K562 (cell line): ENCODE data around the gene HCN4. TPM values are rescaled to one million over a fixed set of nuclear protein-coding genes. Genes with fewer than 3 reads are reported as not detected.

Source experiments
- ATAC-seq: fragments of 200-7000 bp; cut with Tn5 transposase; 3 replicates; pipeline ENCODE4 v1.9.1; 2020; ENCODE audit warnings: moderate library complexity
- BruUV-seq: library from RNA; stranded (reverse); fragments of 400-500 nt; replicated peaks from 2 replicates; lab custom pipeline; 2021; lab: Mats Ljungman, UMichigan
- CTCF ChIA-PET: fragments of 300-600 bp; formaldehyde crosslinking; extraction: SDS; loops from one replicate; lab custom pipeline; 2021; ENCODE audit warnings: low intra/inter-chr PET ratio; lab: Yijun Ruan, JAX
- POLR2A ChIA-PET: fragments of 300-600, 350-650 bp; sonication (Branson Sonifier 250); formaldehyde crosslinking; extraction: SDS; loops from one replicate; lab custom pipeline; 2021; ENCODE audit warnings: antibody characterized with exemption, inconsistent platforms; lab: Yijun Ruan, JAX
- DNase-seq, 4 experiments: peaks; one replicate each; pipeline versions ENCODE4 v3.0.0 to v3.0.0-alpha.2; 2011 to 2018; ENCODE audit warnings: low spot score in 3 of 4, mixed read lengths in 3 of 4; ENCODE audit errors: extremely low read depth in 1 of 4
- FAIRE-seq: peaks from 2 replicates; lab custom pipeline; 2011; peaks lifted over from hg19 to GRCh38; lab: Jason Lieb, UNC
- H2AFZ ChIP-seq: 2 replicates; pipeline ENCODE4 v1.6.0; 2011; ENCODE audit warnings: low read depth, low read length, control low read depth, inconsistent platforms
- H3K27ac ChIP-seq: fragments of 200-600 bp; 3 replicates; pipeline ENCODE4 v1.8.0; 2011; ENCODE audit warnings: low read depth, mild to moderate bottlenecking, control low read depth, inconsistent platforms, low read length, moderate library complexity, mixed read lengths; ENCODE audit errors: extremely low read depth
- H3K27me3 ChIP-seq, 2 experiments: fragments of 300-600 bp in 1 of 2; 2 replicates in 1 of 2; 3 replicates in 1 of 2; pipeline versions ENCODE4 v1.6.0 to v1.8.0; 2011; ENCODE audit warnings: inconsistent platforms in 2 of 2, low read length in 2 of 2, mild to moderate bottlenecking in 1 of 2, mixed read lengths in 1 of 2, moderate library complexity in 1 of 2; ENCODE audit not compliant: control insufficient read depth in 2 of 2, insufficient read depth in 2 of 2
- H3K36me3 ChIP-seq: fragments of 300-600 bp; 3 replicates; pipeline ENCODE4 v1.8.0; 2011; ENCODE audit warnings: mild to moderate bottlenecking, low read length, inconsistent platforms; ENCODE audit not compliant: control insufficient read depth, insufficient read depth
- H3K4me1 ChIP-seq, 2 experiments: fragments of 200-600 bp in 1 of 2; replicated peaks in 1 of 2; 2 replicates in 1 of 2; 3 replicates in 1 of 2; pipeline versions ENCODE4 v1.5.1 to v1.8.0; 2011; ENCODE audit warnings: inconsistent platforms in 2 of 2, low read length in 2 of 2, mild to moderate bottlenecking in 1 of 2, mixed read lengths in 1 of 2, moderate library complexity in 1 of 2; ENCODE audit not compliant: control insufficient read depth in 2 of 2, insufficient read depth in 2 of 2
- H3K4me2 ChIP-seq: 2 replicates; pipeline ENCODE4 v1.6.1; 2011; ENCODE audit warnings: low read length, control low read depth, inconsistent platforms, mixed read lengths; ENCODE audit not compliant: insufficient read depth
- H3K4me3 ChIP-seq: fragments of 200-600 bp; sonication (generic), shearing (Covaris generic); 2 replicates; pipeline ENCODE4 v1.5.1; 2016; ENCODE audit warnings: control low read depth, inconsistent platforms
- H3K79me2 ChIP-seq: fragments of 200-600 bp; 3 replicates; pipeline ENCODE4 v1.8.0; 2011; ENCODE audit warnings: low read length, inconsistent platforms; ENCODE audit not compliant: control insufficient read depth, insufficient read depth
- H3K9ac ChIP-seq, 2 experiments: 2 replicates each; pipeline versions ENCODE4 v1.6.0 to v1.6.1; 2011; ENCODE audit warnings: low read depth in 2 of 2, low read length in 2 of 2, control low read depth in 1 of 2, inconsistent platforms in 1 of 2, mild to moderate bottlenecking in 1 of 2, mixed read lengths in 1 of 2; ENCODE audit not compliant: insufficient read depth in 1 of 2
- H3K9me1 ChIP-seq: one replicate; pipeline ENCODE4 v1.6.0; 2011; ENCODE audit warnings: inconsistent platforms, mild to moderate bottlenecking, low read length, moderate library complexity; ENCODE audit not compliant: control insufficient read depth, insufficient read depth
- H3K9me3 ChIP-seq: replicated peaks from 2 replicates; pipeline ENCODE4 v1.5.1; 2011; ENCODE audit warnings: low read depth, low read length, inconsistent platforms; ENCODE audit not compliant: control insufficient read depth, insufficient read depth
- H4K20me1 ChIP-seq: replicated peaks from 2 replicates; pipeline ENCODE4 v1.6.1; 2011; ENCODE audit warnings: low read length, inconsistent platforms, mixed read lengths; ENCODE audit not compliant: control insufficient read depth, insufficient read depth
- ARID2 ChIP-seq: fragments of 450-650 bp; IDR thresholded peaks from 2 replicates; pipeline ENCODE4 v1.6.1; 2017; ENCODE audit warnings: antibody characterized with exemption, mild to moderate bottlenecking
- CAMTA2 ChIP-seq: fragments of 250-450 bp; sonication (Bioruptor Pico); conservative IDR thresholded peaks from 2 replicates; pipeline ENCODE4 v1.5.1; 2022
- CTCFL ChIP-seq: IDR thresholded peaks from 2 replicates; pipeline ENCODE4 v1.6.1; 2011; ENCODE audit warnings: borderline replicate concordance, low read depth, mild to moderate bottlenecking, moderate library complexity, low read length; ENCODE audit not compliant: insufficient read depth, poor library complexity, severe bottlenecking
- MAFF ChIP-seq: IDR thresholded peaks from 2 replicates; pipeline ENCODE4 v1.6.1; 2012; ENCODE audit warnings: low read length, improper control_type of control experiment
- MCM5 ChIP-seq: fragments of 450-650 bp; IDR thresholded peaks from 2 replicates; pipeline ENCODE4 v1.6.1; 2016; ENCODE audit warnings: low read depth
- MTF1 ChIP-seq: fragments of 250-450 bp; sonication (Bioruptor Pico); IDR thresholded peaks from 2 replicates; pipeline ENCODE4 v1.9.0; 2021; ENCODE audit warnings: moderate library complexity, mild to moderate bottlenecking, inconsistent platforms, borderline replicate concordance
- NELFE ChIP-seq: IDR thresholded peaks from 2 replicates; pipeline ENCODE4 v1.6.1; 2011; ENCODE audit warnings: mild to moderate bottlenecking; ENCODE audit not compliant: insufficient read depth, insufficient read length
- PBX2 ChIP-seq, 2 experiments: IDR thresholded peaks in 1 of 2; conservative IDR thresholded peaks in 1 of 2; 2 replicates each; pipeline ENCODE4 v1.6.1; 2016; ENCODE audit warnings: low read depth in 2 of 2, mild to moderate bottlenecking in 1 of 2, missing compliant biosample characterization in 1 of 2, missing genetic modification characterization in 1 of 2, moderate library complexity in 1 of 2
- PHB2 ChIP-seq: fragments of 450-650 bp; IDR thresholded peaks from 2 replicates; pipeline ENCODE4 v1.6.1; 2017; ENCODE audit warnings: low read depth
- TAL1 ChIP-seq: fragments of 450-650 bp; IDR thresholded peaks from 2 replicates; pipeline ENCODE4 v1.6.1; 2016; ENCODE audit warnings: mild to moderate bottlenecking
- ZNF197 ChIP-seq: fragments of 200-800 bp; sonication (Bioruptor generic); IDR thresholded peaks from 2 replicates; pipeline ENCODE4 v1.6.1; 2016; ENCODE audit warnings: low read depth, missing genetic modification characterization, missing compliant biosample characterization
- ZNF699 ChIP-seq: fragments of 250-450 bp; sonication (Bioruptor Pico); IDR thresholded peaks from 2 replicates; pipeline ENCODE4 v1.8.0; 2021; ENCODE audit warnings: mild to moderate bottlenecking, moderate library complexity; ENCODE audit not compliant: insufficient replicate concordance
- WGBS: fragments of 100-300 bp; shearing (Covaris generic); methylation state at CpG from one replicate; pipeline ENCODE4 v1.1.6; 2016; ENCODE audit warnings: low coverage, mixed read lengths; ENCODE audit not compliant: insufficient coverage; ENCODE audit errors: missing lambda C conversion rate; 5-methylcytosine and 5-hydroxymethylcytosine counted together
- in situ Hi-C: fragments of 300-500 bp; cut with MboI; formaldehyde crosslinking; loops from 4 replicates; pipeline ENCODE4 v1.15.0; 2018; ENCODE audit warnings: inconsistent platforms, mixed read lengths
- intact Hi-C: fragments of 100-400 bp; cut with micrococcal nuclease; formaldehyde crosslinking; loops from 2 replicates; pipeline ENCODE4 v1.14.2; 2022
- polyA plus RNA-seq, 8 experiments: library from polyadenylated mRNA; depleted of rRNA in 4 of 8; stranded (reverse) in 5 of 8; unstranded in 3 of 8; fragments of >200 nt; fragmentation: Nextera tagmentation in 2 of 8; fragmentation: Illumina TruSeq in 1 of 8; extraction: Ambion mirVana in 2 of 8; extraction: Trizol in 1 of 8; gene quantifications; 2 replicates each; pipeline versions ENCODE4 v1.2.1 to v1.2.3, GENCODE V29; 2011 to 2014; ENCODE audit warnings: inconsistent platforms in 1 of 8, missing spikeins in 1 of 8
- total RNA-seq, 7 experiments: library from RNA; depleted of rRNA in 6 of 7; stranded (reverse); fragments of >200 nt in 6 of 7; fragmentation: Illumina TruSeq in 2 of 7; extraction: Trizol in 2 of 7; gene quantifications; 2 replicates each; pipeline versions ENCODE4 v1.2.1 to v1.2.3, GENCODE V29; 2011 to 2021; ENCODE audit warnings: low replicate concordance in 1 of 7

HCN4 gene
- total and polyA plus RNA-seq, 9 of the 15 experiments (the other 6 are each of a cell fraction or from before 2014, with no cell fraction given) = not detected

- WGBS = 0% methylated on average over 6 of the region's 7 CpGs
- in situ Hi-C loops = no loop called here
- ChIA-PET POLR2A (interaction anchor here (1.1 kb wide), 1 partner anchor 12 kb away, joined by 3 read pairs; no protein-coding TSS in a partner anchor), CTCF (no interaction called here)
- FAIRE-seq (no peak), DNase-seq (no peak), ATAC-seq (no peak)
- Histone ChIP-seq H2AFZ (no peak overlapping the region), H3K27ac (no peak overlapping the region), H3K4me2 (no peak overlapping the region), H3K4me3 (no peak overlapping the region), H3K9me1 (no peaks in the 10 kb centered on the region), H3K79me2 (no peaks in the 10 kb centered on the region), H3K4me1 (no peaks in the 10 kb centered on the region; a peak in 1 of 5 replicates), H3K27me3 (peaks cover 12 to 80% of the 10 kb centered on the region in 2 experiments; a peak in 4 of 5 replicates)
- intact Hi-C loops = no loop called here
- no TSS peak for BruUV-seq
- TF ChIP-seq MAFF = no peak
- TF ChIP-seq PHB2 = no peak
- no peak for TF ChIP-seq ZNF699 (CRISPR knock-in tag)
- no peak for TF ChIP-seq ZNF197 (CRISPR knock-in tag)
- TF ChIP-seq TAL1 = no peak
- TF ChIP-seq, all 486 proteins: peak for 0
- Histone ChIP-seq H3K9ac (no peak overlapping the region), H4K20me1 (peaks cover 22% of the 10 kb centered on the region), H3K36me3 (no peaks in the 10 kb centered on the region), H3K9me3 (no peaks in the 10 kb centered on the region)
Measured at GRCh38 chr15:73361337-73361736, 7.4 kb downstream of the HCN4 start.

- Histone ChIP-seq H3K4me1 (no peaks in the 10 kb centered on the region; a peak in 1 of 5 replicates), H3K36me3 (no peaks in the 10 kb centered on the region), H3K79me2 (no peaks in the 10 kb centered on the region), H3K4me2 (no peak overlapping the region), H2AFZ (no peak overlapping the region), H3K9ac (no peak overlapping the region), H4K20me1 (peaks cover 18% of the 10 kb centered on the region), H3K27me3 (peaks cover 6 to 77% of the 10 kb centered on the region in 2 experiments; a peak in 4 of 5 replicates), H3K9me3 (no peaks in the 10 kb centered on the region), H3K4me3 (no peak overlapping the region), H3K27ac (no peak overlapping the region), H3K9me1 (no peaks in the 10 kb centered on the region)
- ChIA-PET POLR2A (interaction anchor here (0.7 kb wide), 1 partner anchor 31 kb away, joined by 3 read pairs; no protein-coding TSS in a partner anchor), CTCF (no interaction called here)
- intact Hi-C loops = no loop called here
- WGBS = 0% methylated on average over 5 of the region's 5 CpGs
- DNase-seq (no peak), FAIRE-seq (no peak), ATAC-seq (no peak)
- in situ Hi-C loops = no loop called here
- BruUV-seq = no TSS peak
- TF ChIP-seq CAMTA2 (CRISPR knock-in tag) (no peak), ARID2 (no peak), PBX2 (CRISPR knock-in tag; IDR thresholded peaks at IDR 0.05; ENCODE audit: low read depth) (no peak), PBX2 (tag; conservative IDR thresholded peaks at IDR 0.05; ENCODE audit: low read depth) (no peak), MTF1 (CRISPR knock-in tag) (no peak), CTCFL (no peak), NELFE (no peak), MCM5 (no peak)
Measured at GRCh38 chr15:73359651-73360050, 9.1 kb downstream of the HCN4 start.
